Mucosa of descending colon (tissue), 3 donors: ENCODE data around the gene TAOK3. TPM values are rescaled to one million over a fixed set of nuclear protein-coding genes. Genes with fewer than 3 reads are reported as not detected.

Experiments used
- ATAC-seq: fragments of 200-7000 bp; cut with Tn5 transposase; one replicate; pipeline ENCODE4 v1.9.1; 2020; ENCODE audit warnings: mild to moderate bottlenecking, moderate library complexity
- DNase-seq, 3 donors: peaks; one replicate each; pipeline ENCODE4 v3.0.0-alpha.2; 2020
- H3K36me3 ChIP-seq: fragments of 200-600 bp; one replicate; pipeline ENCODE4 v1.8.0; 2021; ENCODE audit warnings: low read depth, mild to moderate bottlenecking
- H3K4me1 ChIP-seq: fragments of 200-600 bp; one replicate; pipeline ENCODE4 v1.8.0; 2021; ENCODE audit warnings: low read depth, mild to moderate bottlenecking
- H3K4me3 ChIP-seq: fragments of 200-600 bp; one replicate; pipeline ENCODE4 v1.8.0; 2021; ENCODE audit warnings: mild to moderate bottlenecking
- H3K9me3 ChIP-seq: fragments of 200-600 bp; one replicate; pipeline ENCODE4 v1.8.0; 2021; ENCODE audit warnings: mild to moderate bottlenecking
- intact Hi-C, 2 donors: fragments of 100-400 bp; cut with DNase I in 1 of 2; cut with micrococcal nuclease in 1 of 2; formaldehyde crosslinking; loops; one replicate each; pipeline versions ENCODE4 v1.11.0 to v1.11.1; 2022; cut with DNase I, micrococcal nuclease
- total RNA-seq, 3 donors: library from RNA; stranded (reverse); fragmentation: NEBNext Ultra II Directional in 2 of 3; extraction: Animal tissue kit (Norgen Biotek cat#: 25700) in 2 of 3; gene quantifications; one replicate each; pipeline versions ENCODE4 v1.2.1 to v1.2.4, GENCODE V29; 2021 to 2023
- TF ChIP-seq, protein P1 (sequence below): fragments of 200-600 bp; IDR thresholded peaks from one replicate; pipeline ENCODE4 v1.8.0; 2022; ENCODE audit warnings: antibody characterized with exemption, mild to moderate bottlenecking
- donor health status: DM: no; HTN: no; CAD: no; lungs with moderate emphysema.
- donor health status: DM: no; HTN: no; CAD: no.
- donor health status: DM: no; HTN: yes; CAD: no.

Gene TAOK3
- total RNA-seq, 3 donors from 2014 or later, result 49.5 to 72.3 (median 52.8) TPM

DNA sequence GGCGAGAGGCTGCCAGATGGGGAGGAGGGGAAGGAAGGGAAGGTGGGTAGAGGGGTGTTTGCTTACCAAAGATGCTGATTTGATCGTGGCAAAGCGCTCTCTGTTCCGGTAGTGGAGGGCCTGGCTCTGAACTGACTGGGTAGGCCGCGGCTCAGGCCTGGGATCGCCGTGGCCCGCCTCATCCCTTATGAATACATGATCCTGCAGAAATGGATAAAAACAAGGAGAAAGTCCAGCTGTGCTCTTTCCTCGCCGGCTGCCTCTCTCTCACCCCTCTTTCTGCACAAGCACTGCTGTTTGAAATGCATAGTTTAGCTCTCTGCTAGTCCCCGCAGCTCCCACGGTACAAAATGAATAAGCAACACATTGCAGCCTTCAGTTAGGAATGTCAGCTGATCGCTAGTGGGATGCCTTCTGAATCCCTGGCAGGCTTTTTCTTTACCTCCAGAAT lies 182.9 kb downstream of the TAOK3 start:
- ATAC-seq (no peak), DNase-seq (no peak)
- H3K36me3 ChIP-seq, result no peaks in the 10 kb centered on the region
- intact Hi-C loops, result loop anchor here in 1 of 2 donors (10.0 kb wide), 1 partner anchor 185 kb away; the partner anchor contains the start of genes SUDS3 and TAOK3
- H3K4me3 ChIP-seq, result no peak overlapping the region
- TF ChIP-seq, protein P1, sequence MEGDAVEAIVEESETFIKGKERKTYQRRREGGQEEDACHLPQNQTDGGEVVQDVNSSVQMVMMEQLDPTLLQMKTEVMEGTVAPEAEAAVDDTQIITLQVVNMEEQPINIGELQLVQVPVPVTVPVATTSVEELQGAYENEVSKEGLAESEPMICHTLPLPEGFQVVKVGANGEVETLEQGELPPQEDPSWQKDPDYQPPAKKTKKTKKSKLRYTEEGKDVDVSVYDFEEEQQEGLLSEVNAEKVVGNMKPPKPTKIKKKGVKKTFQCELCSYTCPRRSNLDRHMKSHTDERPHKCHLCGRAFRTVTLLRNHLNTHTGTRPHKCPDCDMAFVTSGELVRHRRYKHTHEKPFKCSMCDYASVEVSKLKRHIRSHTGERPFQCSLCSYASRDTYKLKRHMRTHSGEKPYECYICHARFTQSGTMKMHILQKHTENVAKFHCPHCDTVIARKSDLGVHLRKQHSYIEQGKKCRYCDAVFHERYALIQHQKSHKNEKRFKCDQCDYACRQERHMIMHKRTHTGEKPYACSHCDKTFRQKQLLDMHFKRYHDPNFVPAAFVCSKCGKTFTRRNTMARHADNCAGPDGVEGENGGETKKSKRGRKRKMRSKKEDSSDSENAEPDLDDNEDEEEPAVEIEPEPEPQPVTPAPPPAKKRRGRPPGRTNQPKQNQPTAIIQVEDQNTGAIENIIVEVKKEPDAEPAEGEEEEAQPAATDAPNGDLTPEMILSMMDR, result no peak
- no peaks in the 10 kb centered on the region for H3K9me3 ChIP-seq
- peaks cover 7% of the 10 kb centered on the region for H3K4me1 ChIP-seq

- no peak overlapping the region for H3K4me3 ChIP-seq
- ATAC-seq (no peak), DNase-seq (no peak)
- no peaks in the 10 kb centered on the region for H3K9me3 ChIP-seq
- H3K36me3 ChIP-seq, result no peaks in the 10 kb centered on the region
- intact Hi-C loops, result loop anchor here in 1 of 2 donors (10.0 kb wide), 1 partner anchor 186 kb away; the partner anchor contains the start of genes SUDS3 and TAOK3
- TF ChIP-seq, protein P1, result no peak
- H3K4me1 ChIP-seq, result peaks cover 7% of the 10 kb centered on the region
Observed at GRCh38 chr12:118188690-118189371, 183.9 kb downstream of the TAOK3 start.

GRCh38 chr12:118187751-118188435 lies 184.8 kb downstream of the TAOK3 start:
- no peak for DNase-seq
- H3K36me3 ChIP-seq, result no peaks in the 10 kb centered on the region
- H3K4me1 ChIP-seq, result peaks cover 7% of the 10 kb centered on the region
- no peak for ATAC-seq
- H3K9me3 ChIP-seq, result no peaks in the 10 kb centered on the region
- intact Hi-C loops, result loop anchor here in 1 of 2 donors (10.0 kb wide), 1 partner anchor 187 kb away; the partner anchor contains the start of genes SUDS3 and TAOK3
- H3K4me3 ChIP-seq, result no peak overlapping the region
- TF ChIP-seq, protein P1, result no peak

GRCh38 chr12:118185602-118186397 lies 186.9 kb downstream of the TAOK3 start:
- H3K9me3 ChIP-seq, result no peaks in the 10 kb centered on the region
- TF ChIP-seq, protein P1, result no peak
- intact Hi-C loops, result loop anchor here in 1 of 2 donors (10.0 kb wide), 1 partner anchor 189 kb away; the partner anchor contains the start of genes SUDS3 and TAOK3
- no peaks in the 10 kb centered on the region for H3K36me3 ChIP-seq
- peak; percentile 28 for ATAC-seq
- no peak overlapping the region for H3K4me3 ChIP-seq
- H3K4me1 ChIP-seq, result peaks cover 7% of the 10 kb centered on the region
- DNase-seq, result no peak

GRCh38 chr12:118183711-118184110 lies 189.0 kb downstream of the TAOK3 start:
- Histone ChIP-seq H3K4me3 (no peak overlapping the region), H3K4me1 (peaks cover 7% of the 10 kb centered on the region), H3K9me3 (no peaks in the 10 kb centered on the region), H3K36me3 (peaks cover 4% of the 10 kb centered on the region)
- intact Hi-C loops, result loop anchor here (5.0 to 10.0 kb wide), 2 partner anchors 191 to 194 kb away; partner anchors contain the start of genes SUDS3 (in 2 of the 2) and TAOK3 (in 1 of the 2)
- DNase-seq, result no peak
- no peak for ATAC-seq
- TF ChIP-seq, protein P1, result no peak
